Measurements from ENCODE around the gene PFDN1. TPM values are rescaled to one million over a fixed set of nuclear protein-coding genes. Genes with fewer than 3 reads are reported as not detected.

PFDN1 gene
- total and polyA plus RNA-seq, 9 of the 15 experiments (the other 6 are each of a cell fraction or from before 2014, with no cell fraction given), result 45.5 to 215 (median 78.0) TPM

DNA sequence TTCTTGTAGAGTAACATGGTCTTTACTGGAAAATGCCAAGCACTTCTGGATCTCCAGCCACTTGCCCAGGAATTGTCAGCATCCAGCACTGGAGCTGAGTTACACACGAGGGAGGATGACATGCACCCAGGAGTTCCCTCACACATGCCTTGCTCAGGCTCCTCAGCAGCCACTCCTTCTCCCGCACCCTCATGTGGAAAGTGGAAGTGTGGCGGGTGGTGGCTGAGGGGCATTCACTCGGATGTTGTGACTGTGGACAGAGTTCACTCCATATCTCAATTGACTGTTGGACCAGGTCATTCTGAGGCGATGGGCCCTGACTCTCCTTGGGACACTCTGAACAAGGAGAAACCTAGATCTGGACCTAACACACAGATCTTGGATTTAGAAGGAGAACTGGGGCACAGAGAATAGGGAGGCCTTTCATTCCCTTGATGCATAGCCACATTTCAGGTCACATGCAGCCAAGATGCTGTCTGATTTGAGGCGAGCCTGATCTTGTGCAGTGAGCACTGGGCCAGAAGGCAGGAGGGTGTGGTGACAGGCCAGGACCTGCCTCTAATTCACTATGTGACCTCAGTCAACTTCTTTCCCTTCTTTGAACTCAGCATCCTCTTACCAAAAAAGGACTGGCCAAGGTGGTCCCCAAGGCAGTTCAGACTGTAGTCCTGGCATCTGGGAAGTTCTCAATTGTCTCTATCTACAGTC lies 65.9 kb downstream of the PFDN1 start:
- H3K79me2 ChIP-seq (ENCODE audit: control insufficient read depth, insufficient read depth, low read length), result peaks cover 22% of the 10 kb centered on the region; the same call in 2 of the 3 replicates
- intact Hi-C loops (cut with micrococcal nuclease) (no loop called here), in situ Hi-C loops (cut with MboI) (no loop called here)
- no peak for FAIRE-seq
- no peaks in the 10 kb centered on the region for H3K9me1 ChIP-seq (ENCODE audit: control insufficient read depth, insufficient read depth, low read length)
- peaks cover 5% of the 10 kb centered on the region; the same call in 2 of the 3 replicates for H3K36me3 ChIP-seq (ENCODE audit: control insufficient read depth, insufficient read depth, low read length)
- H2AFZ ChIP-seq (ENCODE audit: low read depth, low read length), result no peak overlapping the region
- CTCF ChIA-PET (ENCODE audit: low intra/inter-chr PET ratio), result no interaction called here
- H3K27me3 ChIP-seq (ENCODE audit: control insufficient read depth in 2 of 2, insufficient read depth in 2 of 2, low read length in 2 of 2), result no peaks in the 10 kb centered on the region
- WGBS (ENCODE audit: insufficient coverage, low coverage, missing lambda C conversion rate), result 71% methylated on average over 6 of the region's 6 CpGs
- H3K4me1 ChIP-seq (replicated peaks in 1 of 2; ENCODE audit: control insufficient read depth in 2 of 2, insufficient read depth in 2 of 2, low read length in 2 of 2), result peaks cover 12 to 26% of the 10 kb centered on the region in 2 experiments
- no peak overlapping the region for H3K9ac ChIP-seq (ENCODE audit: insufficient read depth in 1 of 2, low read depth in 2 of 2, low read length in 2 of 2)
- no peaks in the 10 kb centered on the region for H3K9me3 ChIP-seq (replicated peaks; ENCODE audit: control insufficient read depth, insufficient read depth, low read depth, low read length)
- no peak for ATAC-seq
- H3K4me2 ChIP-seq (ENCODE audit: insufficient read depth, low read length), result no peak overlapping the region
- no peak overlapping the region for H3K4me3 ChIP-seq
- TF ChIP-seq ZC3H8 (IDR thresholded peaks at IDR 0.05), result no peak
- no peak for TF ChIP-seq MYC (IDR thresholded peaks at IDR 0.05; ENCODE audit: low read depth, low read length)
- no peak for TF ChIP-seq MYC (CRISPR knock-in tag; IDR thresholded peaks at IDR 0.05; ENCODE audit: borderline replicate concordance, low read depth)
- TF ChIP-seq, protein P1, sequence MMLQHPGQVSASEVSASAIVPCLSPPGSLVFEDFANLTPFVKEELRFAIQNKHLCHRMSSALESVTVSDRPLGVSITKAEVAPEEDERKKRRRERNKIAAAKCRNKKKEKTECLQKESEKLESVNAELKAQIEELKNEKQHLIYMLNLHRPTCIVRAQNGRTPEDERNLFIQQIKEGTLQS (IDR thresholded peaks at IDR 0.05), result no peak
- TF ChIP-seq, protein P1 (CRISPR knock-in tag; conservative IDR thresholded peaks at IDR 0.05), result no peak
- no peak for TF ChIP-seq POLR2H (tag; IDR thresholded peaks at IDR 0.05; ENCODE audit: low read depth)
- TF ChIP-seq MCM7 (IDR thresholded peaks at IDR 0.05), result no peak
- no peak for TF ChIP-seq FOXJ2 (tag; IDR thresholded peaks at IDR 0.05)
- TF ChIP-seq, protein P2, sequence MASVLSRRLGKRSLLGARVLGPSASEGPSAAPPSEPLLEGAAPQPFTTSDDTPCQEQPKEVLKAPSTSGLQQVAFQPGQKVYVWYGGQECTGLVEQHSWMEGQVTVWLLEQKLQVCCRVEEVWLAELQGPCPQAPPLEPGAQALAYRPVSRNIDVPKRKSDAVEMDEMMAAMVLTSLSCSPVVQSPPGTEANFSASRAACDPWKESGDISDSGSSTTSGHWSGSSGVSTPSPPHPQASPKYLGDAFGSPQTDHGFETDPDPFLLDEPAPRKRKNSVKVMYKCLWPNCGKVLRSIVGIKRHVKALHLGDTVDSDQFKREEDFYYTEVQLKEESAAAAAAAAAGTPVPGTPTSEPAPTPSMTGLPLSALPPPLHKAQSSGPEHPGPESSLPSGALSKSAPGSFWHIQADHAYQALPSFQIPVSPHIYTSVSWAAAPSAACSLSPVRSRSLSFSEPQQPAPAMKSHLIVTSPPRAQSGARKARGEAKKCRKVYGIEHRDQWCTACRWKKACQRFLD (CRISPR knock-in tag; IDR thresholded peaks at IDR 0.05), result no peak
- TF ChIP-seq NEUROD1 (IDR thresholded peaks at IDR 0.05; ENCODE audit: borderline replicate concordance, low read depth, low read length, partially characterized antibody), result no peak
- POLR2A ChIA-PET, result interaction anchor here (0.9 kb wide), 1 partner anchor 21 kb away, joined by 5 read pairs; no protein-coding TSS in a partner anchor
- no peak overlapping the region for H3K27ac ChIP-seq (ENCODE audit: extremely low read depth, low read depth, low read length)
- no peak for DNase-seq (ENCODE audit: extremely low read depth in 1 of 4, low spot score in 3 of 4)
- no TSS peak for BruUV-seq (replicated peaks)
- H4K20me1 ChIP-seq (replicated peaks; ENCODE audit: control insufficient read depth, insufficient read depth, low read length), result peaks cover 27% of the 10 kb centered on the region

All from K562 (cell line).